HG03135 (cell line): ENCODE results near the gene AHSA1.

Source experiments
- ATAC-seq: cut with Tn5 transposase; IDR thresholded peaks from one replicate; pipeline ENCODE4 v1.9.1; 2021; ENCODE audit warnings: mild to moderate bottlenecking, moderate library complexity; ENCODE audit not compliant: unreplicated experiment

Gene AHSA1

GRCh38 chr14:77507762-77508161 is 49.9 kb downstream of the AHSA1 start:
- no peak for ATAC-seq

GRCh38 chr14:77508249-77508648 is 50.4 kb downstream of the AHSA1 start:
- ATAC-seq = no peak

GRCh38 chr14:77508876-77509275 is 51.0 kb downstream of the AHSA1 start:
- ATAC-seq = no peak

GRCh38 chr14:77509366-77509765 is 51.5 kb downstream of the AHSA1 start:
- ATAC-seq = no peak

GRCh38 chr14:77511486-77512162 is 53.7 kb downstream of the AHSA1 start:
- no peak for ATAC-seq

GRCh38 chr14:77516126-77516525 is 58.2 kb downstream of the AHSA1 start:
- ATAC-seq = no peak
